Prostate gland (tissue), 2 donors: ENCODE measurements around the gene MPL. TPM values are rescaled to one million over a fixed set of nuclear protein-coding genes. Genes with fewer than 3 reads are reported as not detected.

ENCODE experiments used
- DNase-seq: peaks from one replicate; pipeline ENCODE4 v3.0.0-alpha.2; 2019; ENCODE audit warnings: low spot score
- H3K27ac ChIP-seq, 2 donors: fragments of 200-600 bp; sonication (generic); 2 replicates each; pipeline ENCODE4 v1.5.1; 2017 to 2019
- H3K27me3 ChIP-seq: fragments of 200-600 bp; sonication (generic); replicated peaks from 2 replicates; pipeline ENCODE4 v1.5.1; 2019; ENCODE audit not compliant: insufficient read depth
- H3K36me3 ChIP-seq, 2 donors: fragments of 200-600 bp; sonication (generic); 1 replicate in 1 of 2; 2 replicates in 1 of 2; pipeline versions ENCODE4 v1.5.1 to v1.8.1; 2017 to 2019
- H3K4me1 ChIP-seq: fragments of 200-600 bp; sonication (generic); replicated peaks from 2 replicates; pipeline ENCODE4 v1.5.1; 2019
- H3K4me3 ChIP-seq, 2 donors: fragments of 200-600 bp; sonication (generic); 2 replicates each; pipeline ENCODE4 v1.5.1; 2017 to 2019
- H3K9me3 ChIP-seq: fragments of 200-600 bp; sonication (generic); 2 replicates; pipeline ENCODE4 v1.5.1; 2017
- CTCF ChIP-seq, 4 experiments: fragments of 200-600 bp in 2 of 4; fragments of 450-650 bp in 2 of 4; sonication (generic) in 2 of 4; IDR thresholded peaks; 1 replicate in 3 of 4; 2 replicates in 1 of 4; pipeline ENCODE4 v1.5.1; 2016 to 2019; ENCODE audit warnings: antibody characterized with exemption in 4 of 4, mild to moderate bottlenecking in 2 of 4, moderate library complexity in 2 of 4
- POLR2A ChIP-seq: fragments of 450-650 bp; IDR thresholded peaks from one replicate; pipeline ENCODE4 v1.6.1; 2016; ENCODE audit warnings: antibody characterized with exemption, mild to moderate bottlenecking
- POLR2AphosphoS5 ChIP-seq: sonication (generic); formaldehyde crosslinking; IDR thresholded peaks from one replicate; pipeline ENCODE4 v1.6.1; 2017; ENCODE audit warnings: antibody characterized with exemption
- WGBS: methylation state at CpG from one replicate; pipeline ENCODE4 v1.1.5; 2018; 5-methylcytosine and 5-hydroxymethylcytosine counted together
- intact Hi-C: fragments of 100-400 bp; cut with DNase I; formaldehyde crosslinking; loops from one replicate; pipeline ENCODE4 v1.14.2; 2022
- total RNA-seq, 2 donors: library from RNA; depleted of rRNA; stranded (reverse); fragments of >200 nt; gene quantifications; one replicate each; pipeline ENCODE4 v1.1.0, GENCODE V29; 2016

Gene MPL
- total RNA-seq, 2 donors from 2014 or later = not detected

DNA sequence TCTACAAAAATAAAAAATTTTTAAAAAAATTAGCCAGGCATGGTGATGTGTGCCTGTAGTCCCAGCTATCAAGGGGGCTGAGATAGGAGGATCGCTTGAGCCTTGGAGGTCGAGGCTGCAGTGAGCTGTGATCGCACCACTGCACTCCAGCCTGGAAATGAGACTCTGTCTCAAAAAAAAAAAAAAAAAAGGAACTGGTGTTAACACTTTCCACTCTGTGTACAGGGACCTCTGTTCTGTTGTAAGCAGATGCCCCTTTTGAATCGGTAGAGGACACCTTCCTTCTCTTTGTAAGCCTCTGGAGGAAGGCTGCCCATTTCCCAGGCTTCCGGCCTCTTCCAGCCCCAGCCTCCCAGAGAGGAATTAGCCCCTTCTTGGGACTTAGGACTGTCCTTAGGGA, 44.9 kb upstream of the MPL start:
- DNase-seq = no peak
- Histone ChIP-seq H3K27ac (peak overlapping the region in 1 of 2 donors; percentile 79), H3K9me3 (no peaks in the 10 kb centered on the region), H3K36me3 (no peaks in the 10 kb centered on the region), H3K4me1 (peaks cover 3% of the 10 kb centered on the region), H3K4me3 (no peak overlapping the region), H3K27me3 (no peaks in the 10 kb centered on the region)
- TF ChIP-seq POLR2A (no peak), CTCF (IDR thresholded peaks at IDR 0.05) (no peak), POLR2AphosphoS5 (no peak)
- 82% methylated on average over 5 of the region's 5 CpGs for WGBS
- intact Hi-C loops = loop anchor here (5.0 kb wide), 1 partner anchor 50 kb away; no protein-coding TSS in a partner anchor

DNA sequence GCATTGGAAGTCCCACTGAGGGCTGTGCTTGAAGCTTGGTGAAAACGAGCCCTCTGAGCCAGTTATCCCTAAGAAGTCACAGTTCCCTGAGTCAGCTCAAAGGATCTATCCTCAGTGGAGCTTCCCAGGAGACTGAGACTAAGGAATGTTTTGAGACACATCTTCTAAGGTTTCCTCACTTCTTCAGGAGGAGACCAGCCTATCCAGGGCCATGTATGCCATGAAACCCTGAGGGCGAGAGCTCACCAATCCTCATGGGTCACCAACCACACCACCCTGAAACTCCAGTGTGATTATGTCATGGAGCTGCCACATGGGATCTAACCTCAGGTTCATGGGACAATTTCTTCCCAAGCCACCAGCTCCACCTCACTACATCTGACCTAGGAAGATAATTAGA, 44.4 kb upstream of the MPL start:
- intact Hi-C loops = loop anchor here (5.0 kb wide), 1 partner anchor 51 kb away; no protein-coding TSS in a partner anchor
- Histone ChIP-seq H3K4me1 (peaks cover 3% of the 10 kb centered on the region), H3K4me3 (no peak overlapping the region), H3K9me3 (no peaks in the 10 kb centered on the region), H3K36me3 (no peaks in the 10 kb centered on the region), H3K27ac (peak overlapping the region; percentile 79 to 83), H3K27me3 (no peaks in the 10 kb centered on the region)
- no peak for DNase-seq
- 98% methylated on average over 2 of the region's 2 CpGs for WGBS
- TF ChIP-seq POLR2AphosphoS5 = no peak
- TF ChIP-seq POLR2A = no peak
- TF ChIP-seq CTCF (IDR thresholded peaks at IDR 0.05) = no peak

- no peaks in the 10 kb centered on the region for H3K27me3 ChIP-seq
- WGBS = 44% methylated on average over 7 of the region's 7 CpGs
- TF ChIP-seq POLR2A (peak; percentile 18), CTCF (IDR thresholded peaks at IDR 0.05) (no peak), POLR2AphosphoS5 (peak; percentile 79)
- peak; percentile 47 for DNase-seq
- H3K4me3 ChIP-seq = no peak overlapping the region
- H3K9me3 ChIP-seq = no peaks in the 10 kb centered on the region
- intact Hi-C loops = loop anchor here (5.0 kb wide), 1 partner anchor 52 kb away; no protein-coding TSS in a partner anchor
- peaks cover 3% of the 10 kb centered on the region for H3K4me1 ChIP-seq
- peak overlapping the region; percentile 79 to 83 for H3K27ac ChIP-seq
- no peaks in the 10 kb centered on the region for H3K36me3 ChIP-seq
These were observed 43.5 kb upstream of the MPL start for GRCh38 chr1:43293896-43294760.

- TF ChIP-seq POLR2A (no peak), POLR2AphosphoS5 (no peak), CTCF (IDR thresholded peaks at IDR 0.05) (no peak)
- H3K4me3 ChIP-seq = no peak overlapping the region
- WGBS = 82% methylated on average over 8 of the region's 8 CpGs
- no peaks in the 10 kb centered on the region for H3K9me3 ChIP-seq
- H3K27ac ChIP-seq = peak overlapping the region; percentile 79 to 83
- H3K27me3 ChIP-seq = no peaks in the 10 kb centered on the region
- intact Hi-C loops = loop anchor here (5.0 kb wide), 1 partner anchor 52 kb away; no protein-coding TSS in a partner anchor
- H3K36me3 ChIP-seq = no peaks in the 10 kb centered on the region
- H3K4me1 ChIP-seq = peaks cover 3% of the 10 kb centered on the region
- DNase-seq = no peak
These were observed 42.9 kb upstream of the MPL start for GRCh38 chr1:43294761-43295160.
